NOMO-1 treated with DMSO at 0.1 percent for 48 hours (cell line): ENCODE data around the gene SLC9C2.
"Not testable (repeated sequence)": the region's sequence is repeated elsewhere in the genome, so short reads cannot be mapped to it uniquely, and the experiment has no call there.

Experiments used
- DNase-seq: peaks from one replicate; lab custom pipeline; 2025; ENCODE audit not compliant: unreplicated experiment; lab: John Stamatoyannopoulos, UW

The SLC9C2 gene

GRCh38 chr1:173527151-173527826 lies 75.6 kb downstream of the SLC9C2 start:
- DNase-seq, result no peak

DNA sequence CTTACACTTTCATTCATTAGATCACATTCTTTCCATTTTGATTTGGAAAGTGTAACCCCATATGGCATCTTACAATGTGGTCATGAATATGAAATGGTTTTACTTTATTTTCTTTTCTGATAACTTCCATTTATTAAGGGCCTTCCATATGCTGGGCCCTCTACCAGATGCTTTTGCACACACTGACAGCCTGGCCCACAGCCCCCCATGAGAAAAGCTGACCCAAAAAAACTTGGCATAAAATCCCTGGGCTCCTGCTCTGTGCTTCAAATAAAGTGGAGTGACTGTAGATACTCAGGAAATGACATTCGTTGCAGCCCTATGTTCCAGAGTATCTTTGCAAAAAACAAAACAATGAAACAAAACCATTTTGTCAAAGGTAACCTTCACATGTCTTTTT lies 76.9 kb downstream of the SLC9C2 start:
- no peak for DNase-seq

DNA sequence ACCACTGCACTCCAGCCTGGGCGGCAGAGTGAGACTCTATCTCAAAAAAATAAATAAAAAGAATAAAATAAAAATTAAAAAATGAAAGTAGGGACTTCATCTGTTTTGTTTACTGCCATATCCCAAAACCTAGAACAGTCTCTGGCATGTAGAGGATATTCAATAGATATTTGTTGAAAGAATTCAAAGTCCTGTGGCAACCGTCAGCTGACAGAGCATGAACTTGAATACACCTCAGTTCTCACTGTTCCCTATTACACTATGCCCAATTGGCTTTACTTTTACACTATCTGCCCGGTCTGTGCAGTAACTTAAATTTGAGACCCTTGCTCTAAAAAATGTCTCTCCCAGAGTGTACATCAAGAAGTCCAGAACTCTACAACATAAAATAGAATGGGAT lies 79.5 kb downstream of the SLC9C2 start:
- DNase-seq, result no peak

- no peak for DNase-seq
Observed at GRCh38 chr1:173520799-173521198, 82.1 kb downstream of the SLC9C2 start.

DNA sequence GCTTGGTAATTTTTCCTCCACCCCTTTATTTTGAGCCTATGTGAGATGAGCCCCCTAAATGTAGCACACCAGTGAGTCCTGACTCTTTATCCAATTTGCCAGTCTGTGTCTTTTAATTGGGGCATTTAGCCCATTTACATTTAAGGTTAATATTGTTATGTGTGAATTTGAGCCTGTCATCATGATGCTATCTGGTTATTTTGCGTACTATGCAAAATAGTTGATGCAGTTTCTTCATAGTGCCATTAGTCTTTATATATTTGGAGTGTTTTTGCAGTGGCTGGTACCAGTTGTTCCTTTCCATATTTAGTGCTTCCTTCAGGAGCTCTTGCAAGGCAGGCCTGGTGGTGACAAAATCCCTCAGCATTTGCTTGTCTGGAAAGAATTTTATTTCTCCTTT lies 88.4 kb downstream of the SLC9C2 start:
- not testable (repeated sequence) for DNase-seq

GRCh38 chr1:173509797-173510196 lies 93.1 kb downstream of the SLC9C2 start:
- no peak for DNase-seq

DNA sequence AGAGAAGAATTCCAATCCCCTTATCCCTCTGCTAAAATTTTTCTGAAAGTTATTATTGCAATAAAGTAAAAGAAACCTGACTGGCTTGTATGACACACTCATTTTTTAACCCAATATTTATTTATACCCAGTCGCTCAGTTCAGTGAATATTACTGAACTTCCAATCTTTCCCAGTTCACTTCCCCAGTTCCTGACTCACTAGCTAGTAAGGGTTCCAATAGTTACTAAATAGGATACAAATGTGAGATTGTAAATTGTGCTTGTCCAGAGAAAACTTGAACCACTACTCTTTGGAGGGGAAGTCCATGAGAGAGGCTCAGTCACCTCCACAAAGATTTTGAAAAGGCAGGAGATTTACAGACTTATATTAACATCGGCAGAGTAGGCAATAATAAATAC lies 94.3 kb downstream of the SLC9C2 start:
- no peak for DNase-seq

DNA sequence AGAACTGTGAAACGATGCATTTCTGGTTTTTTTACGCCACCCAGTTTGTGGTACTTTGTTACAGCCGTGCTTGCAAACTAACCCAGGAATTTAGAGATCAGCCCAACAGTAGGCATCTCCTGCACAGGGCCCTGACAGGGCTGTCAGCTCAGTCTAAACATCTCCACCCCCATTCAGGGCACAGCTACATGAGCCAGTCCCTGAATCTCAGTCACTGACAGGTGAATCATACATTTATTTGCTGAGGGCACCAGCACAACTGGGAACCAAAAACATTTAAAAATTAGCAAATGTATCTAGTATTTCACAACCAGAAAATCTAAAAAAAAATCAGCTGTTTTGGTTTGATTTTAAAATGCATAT lies 95.0 kb downstream of the SLC9C2 start:
- no peak for DNase-seq

DNA sequence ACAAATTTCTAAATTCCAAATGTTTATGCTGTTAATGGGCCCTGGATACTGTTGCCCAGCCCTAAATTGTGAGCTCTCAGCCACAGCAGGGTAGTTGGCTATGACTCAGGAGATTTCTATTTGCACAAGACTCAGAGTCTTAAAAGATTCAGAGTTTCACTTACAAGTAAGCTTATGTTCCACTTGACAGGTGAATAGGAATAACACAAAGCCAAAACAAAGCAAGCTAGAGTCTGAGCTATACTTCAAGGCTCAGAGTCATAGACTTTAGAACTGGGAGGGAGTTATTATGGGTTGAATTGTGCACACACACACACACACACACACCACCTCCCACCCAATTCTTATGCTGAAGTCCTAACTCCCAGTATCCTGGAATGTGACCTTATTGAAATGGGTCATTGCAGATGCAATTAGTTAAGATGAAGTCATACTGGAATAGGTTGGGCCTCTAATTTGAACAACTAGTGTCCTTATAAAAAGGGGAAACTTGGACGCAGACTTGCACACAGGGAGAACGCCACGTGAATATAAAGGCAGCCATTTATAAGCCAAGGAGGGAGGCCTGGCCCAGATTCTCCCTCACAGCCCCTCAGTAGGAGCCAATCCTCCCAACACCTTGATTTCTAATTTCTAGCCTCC lies 95.5 kb downstream of the SLC9C2 start:
- no peak for DNase-seq

- DNase-seq, result no peak
Observed at GRCh38 chr1:173506437-173506836, 96.4 kb downstream of the SLC9C2 start.

DNA sequence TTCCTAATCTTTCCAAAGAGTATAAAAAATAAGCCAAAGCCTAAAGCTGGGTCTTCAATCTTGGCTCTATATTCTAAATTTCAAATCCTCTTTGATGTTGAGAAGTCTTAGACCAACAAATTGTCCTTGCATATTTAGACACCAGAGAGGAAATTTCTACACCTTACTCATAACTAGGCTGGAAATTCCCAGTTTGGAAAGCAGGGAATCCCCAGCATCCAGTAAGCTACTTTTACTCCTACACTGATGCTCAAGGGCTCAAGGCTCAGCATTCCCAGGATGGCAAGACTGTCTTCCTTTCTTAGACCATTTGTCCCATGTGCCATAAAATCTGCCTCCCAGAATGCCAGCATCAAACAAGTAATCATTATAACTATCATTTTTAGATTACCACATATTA lies 97.5 kb downstream of the SLC9C2 start:
- no peak for DNase-seq

- no peak for DNase-seq
Observed at GRCh38 chr1:173504268-173504667, 98.6 kb downstream of the SLC9C2 start.

DNA sequence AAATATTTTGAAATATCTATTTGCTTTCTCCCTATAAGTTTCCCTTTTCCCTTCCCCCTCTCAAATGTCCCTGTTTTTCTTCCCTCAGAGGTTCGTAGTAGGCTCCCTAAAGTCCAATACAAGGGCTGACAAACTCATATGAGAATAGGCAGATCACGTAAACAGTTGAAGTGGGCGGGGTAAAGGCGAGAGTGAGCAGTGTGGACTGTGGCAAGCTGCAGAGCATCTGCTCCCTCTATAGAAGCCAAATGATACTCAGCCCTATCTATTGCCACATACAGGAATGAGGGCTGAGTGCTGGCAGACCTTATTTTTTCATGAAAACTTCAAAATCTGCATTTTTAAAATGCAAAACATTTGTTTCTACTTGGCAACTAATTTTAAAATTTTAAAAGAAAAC lies 99.5 kb downstream of the SLC9C2 start:
- DNase-seq, result no peak

- DNase-seq, result no peak
Observed at GRCh38 chr1:173502104-173502503, 100.8 kb downstream of the SLC9C2 start.

GRCh38 chr1:173499729-173500128 lies 103.1 kb downstream of the SLC9C2 start:
- DNase-seq, result no peak

DNA sequence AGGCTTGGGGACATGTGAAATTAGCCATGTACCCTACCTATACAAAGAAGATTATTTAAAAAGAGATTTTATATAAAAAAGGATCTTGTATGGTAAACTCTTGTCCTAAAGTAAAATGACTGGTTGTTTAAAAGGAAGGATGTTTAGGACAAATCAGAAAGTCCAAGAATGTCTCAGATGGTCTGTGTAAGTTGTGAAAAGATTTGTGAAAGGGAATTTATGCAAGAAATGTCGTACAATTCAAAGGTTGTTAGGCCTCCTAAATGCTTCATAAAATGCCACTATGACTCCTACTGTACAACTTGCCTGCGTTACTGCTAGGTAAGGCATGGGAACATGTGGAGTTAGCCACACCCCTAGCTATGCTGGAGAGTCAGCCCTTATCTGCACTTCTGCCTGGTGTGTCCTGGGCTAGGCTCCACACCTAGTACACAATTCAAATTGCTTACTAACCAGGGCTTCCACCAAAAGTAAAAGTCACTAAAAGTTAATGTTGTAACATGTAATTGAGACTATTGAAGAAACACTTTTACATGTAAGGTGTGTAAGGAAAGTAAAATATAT lies 106.0 kb downstream of the SLC9C2 start:
- no peak for DNase-seq

DNA sequence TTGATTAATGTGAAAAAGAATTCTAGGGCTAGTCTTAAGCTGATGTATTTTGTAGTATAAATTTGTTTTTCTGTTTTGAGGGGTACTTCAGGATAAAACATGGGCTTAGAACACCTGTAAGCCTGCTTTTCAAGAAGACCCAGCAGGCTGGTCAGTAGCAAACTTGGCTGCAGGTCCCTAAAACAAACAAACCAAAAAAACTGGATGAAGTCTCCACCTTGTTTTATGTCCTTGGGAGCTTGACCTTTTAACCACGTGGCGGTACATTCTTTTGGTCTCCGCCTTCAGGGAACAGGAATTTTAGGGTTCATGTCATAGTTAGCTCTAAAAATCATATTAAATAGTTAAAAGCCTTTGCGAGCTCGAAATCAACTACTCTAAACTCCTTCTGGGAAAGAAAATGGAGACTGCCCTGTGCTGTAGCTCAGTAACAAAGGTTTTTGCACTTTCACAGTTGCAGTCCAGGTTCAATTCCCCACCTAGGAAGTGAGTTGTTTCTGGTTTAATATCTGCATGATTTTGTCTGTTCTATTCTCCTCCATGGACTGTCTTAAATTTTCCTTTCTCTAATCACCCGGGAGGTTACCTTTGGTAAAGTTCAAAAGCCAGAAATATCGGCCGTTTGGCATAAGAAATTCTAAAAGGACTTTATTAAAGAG lies 107.1 kb downstream of the SLC9C2 start:
- DNase-seq, result no peak

- DNase-seq, result not testable (repeated sequence)
Observed at GRCh38 chr1:173493125-173493524, 109.7 kb downstream of the SLC9C2 start.

DNA sequence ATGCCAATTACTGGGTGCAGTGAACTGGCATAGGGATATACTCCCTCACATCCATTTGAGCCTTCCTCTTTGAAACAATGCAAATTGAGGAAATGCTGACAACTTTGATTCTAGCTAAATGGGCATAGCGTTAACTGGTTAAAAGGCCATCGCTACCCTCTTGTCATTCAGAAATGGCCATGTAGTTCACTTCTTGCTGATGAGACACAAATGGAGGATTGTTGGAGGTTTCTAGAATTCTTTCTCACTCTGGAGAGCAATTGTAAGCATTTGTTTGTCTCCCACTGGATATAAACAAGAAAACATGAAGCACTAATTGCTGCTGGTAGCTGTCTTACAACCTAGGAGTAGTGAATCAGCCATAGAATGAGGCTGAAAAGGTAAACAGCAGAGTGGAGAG lies 111.4 kb downstream of the SLC9C2 start:
- no peak for DNase-seq

GRCh38 chr1:173489929-173490328 lies 112.9 kb downstream of the SLC9C2 start:
- DNase-seq, result no peak

- DNase-seq, result no peak
Observed at GRCh38 chr1:173489149-173489600, 113.7 kb downstream of the SLC9C2 start.

DNA sequence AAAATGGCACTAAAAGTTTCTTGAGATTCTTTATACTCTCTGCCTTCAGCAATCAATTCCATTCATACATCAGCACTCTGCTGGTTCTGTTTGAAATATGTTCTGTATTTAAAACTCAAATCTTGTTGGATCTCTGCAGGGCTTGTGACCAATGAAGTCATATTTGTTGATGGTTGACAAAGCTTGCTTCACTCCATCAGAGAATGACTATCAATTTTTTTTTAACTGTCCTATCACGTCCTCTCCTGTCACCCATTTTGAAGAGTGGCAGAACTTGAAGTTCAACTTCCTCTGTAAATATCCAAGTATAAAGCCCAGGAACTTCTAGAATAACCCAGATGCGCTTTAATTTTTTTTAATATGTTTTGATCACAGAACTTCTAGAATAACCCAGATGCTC lies 114.9 kb downstream of the SLC9C2 start:
- DNase-seq, result no peak
